ENCODE results near the gene RIPK4.

Gene RIPK4

DNA sequence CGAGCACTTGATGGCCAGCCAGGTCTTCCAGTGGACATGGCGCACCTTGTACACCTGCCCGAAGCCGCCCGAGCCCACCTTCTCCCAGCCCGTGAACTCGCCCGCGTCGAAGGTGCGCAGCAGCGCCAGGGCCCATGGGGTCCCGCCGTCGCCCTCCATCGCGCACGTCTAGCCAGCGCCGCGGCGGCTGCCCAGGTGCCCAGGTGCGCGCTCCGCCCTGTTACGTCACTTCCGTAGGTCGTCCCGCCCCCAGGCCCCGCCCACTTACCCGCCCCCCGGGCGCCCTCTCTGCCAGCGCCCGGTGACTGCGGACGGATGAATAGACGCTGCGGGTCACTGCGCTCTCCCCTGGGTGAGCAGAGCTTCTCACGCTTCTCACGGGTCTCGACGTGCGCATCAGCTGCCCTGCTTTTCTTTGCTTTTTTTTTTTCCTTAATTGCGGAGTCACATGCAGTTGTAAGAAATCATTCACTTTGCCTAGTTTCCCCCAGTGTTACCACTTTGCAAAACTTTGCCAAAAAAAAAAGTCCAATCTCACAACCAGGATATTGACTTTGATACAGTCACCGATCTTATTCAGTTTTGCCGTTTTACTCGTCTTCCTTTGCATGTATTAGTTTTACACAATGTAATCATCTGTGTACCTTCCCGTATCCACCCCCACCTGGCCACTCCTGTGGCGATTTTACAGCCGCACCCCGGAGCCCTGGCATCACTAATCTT lies at the start of gene RIPK4:
RIPK4 (minus strand) TSS at position 170 of the 723 bp plus-strand sequence; CDS start at position 159, 11 bp downstream.
- no peak for DNase-seq

DNA sequence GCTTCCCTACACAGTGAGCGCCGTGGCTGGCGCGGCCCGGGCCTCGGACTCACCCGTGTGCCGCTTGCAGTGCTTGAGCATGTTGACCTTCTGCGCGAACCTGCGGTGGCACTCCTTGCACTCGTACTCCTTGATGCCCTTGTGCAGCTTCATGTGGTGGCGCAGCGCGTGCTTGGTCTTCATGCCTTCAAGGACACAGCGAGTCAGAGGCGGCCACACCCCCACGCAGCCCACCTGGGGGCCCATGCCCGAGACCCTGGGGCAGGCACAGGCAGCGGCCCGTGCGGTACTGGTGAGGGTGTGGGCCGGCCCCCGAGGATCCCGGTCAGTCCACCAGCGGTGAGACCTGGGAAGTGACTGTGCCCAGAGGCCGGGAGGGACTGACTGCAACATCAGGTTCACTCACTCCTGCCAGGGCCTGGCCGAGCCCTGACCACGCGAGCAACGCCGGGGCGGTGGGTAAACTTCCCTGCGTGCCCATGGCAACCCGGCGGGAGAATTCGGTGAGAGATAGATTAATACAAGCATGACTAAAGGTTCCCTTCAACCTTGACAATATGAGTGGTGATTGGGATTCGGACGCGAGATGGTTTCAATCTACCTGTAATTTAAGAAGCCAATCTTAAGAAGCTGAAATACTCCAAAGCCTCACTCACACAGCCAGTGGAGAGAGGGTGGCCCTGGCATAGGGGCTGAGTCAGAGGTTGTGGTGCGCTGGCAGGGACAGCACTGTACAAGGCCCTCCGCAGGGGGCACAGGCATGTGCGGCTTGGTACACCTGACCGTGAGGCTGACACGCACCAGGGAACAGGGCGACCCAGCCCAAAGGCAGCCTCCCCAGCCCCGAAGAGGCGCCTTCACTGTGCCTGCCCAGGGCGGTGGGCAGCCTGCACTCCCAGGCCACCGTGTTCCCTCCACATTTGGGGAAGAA lies 49.1 kb upstream of the RIPK4 start:
- no peak for DNase-seq

DNA sequence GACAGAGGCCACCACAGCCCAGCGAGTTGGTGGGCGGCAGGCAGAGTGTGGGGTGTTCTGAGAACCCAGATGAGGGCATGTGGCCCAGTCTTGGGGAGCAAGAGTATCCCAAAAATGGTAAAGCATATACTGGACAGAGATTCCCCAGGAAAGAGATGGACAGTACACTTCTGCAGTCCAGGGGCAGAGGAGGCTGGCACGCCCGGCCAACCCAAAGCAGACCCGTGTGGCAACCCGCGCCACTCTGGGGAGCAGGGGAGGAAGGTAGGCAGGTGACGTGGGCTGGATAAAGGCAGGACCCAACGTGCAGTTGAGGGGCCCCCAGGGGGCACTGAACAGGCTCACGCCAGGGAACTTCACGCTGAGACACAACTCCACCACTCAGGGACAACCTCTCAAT lies 46.4 kb upstream of the RIPK4 start:
- no peak for DNase-seq

DNA sequence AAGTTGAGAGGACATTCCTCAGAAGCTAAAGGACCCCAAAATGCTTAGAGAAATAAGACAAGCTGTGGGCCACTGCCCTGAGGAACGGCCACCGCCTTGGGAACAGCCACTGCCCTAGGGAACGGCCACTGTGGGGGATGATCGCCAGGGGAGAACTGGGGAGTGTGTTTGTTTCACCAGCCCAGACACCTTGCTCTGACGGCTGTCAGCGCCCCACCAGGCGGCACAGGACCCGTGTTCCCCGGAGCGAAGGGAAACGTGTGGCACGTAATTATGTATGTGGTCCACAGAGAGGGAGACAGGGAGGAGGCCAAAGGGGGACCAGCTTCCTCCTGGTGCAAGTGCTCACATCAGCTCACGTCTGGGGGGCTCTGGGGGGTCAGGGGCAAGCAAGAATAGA lies 45.8 kb upstream of the RIPK4 start:
- DNase-seq, result no peak

DNA sequence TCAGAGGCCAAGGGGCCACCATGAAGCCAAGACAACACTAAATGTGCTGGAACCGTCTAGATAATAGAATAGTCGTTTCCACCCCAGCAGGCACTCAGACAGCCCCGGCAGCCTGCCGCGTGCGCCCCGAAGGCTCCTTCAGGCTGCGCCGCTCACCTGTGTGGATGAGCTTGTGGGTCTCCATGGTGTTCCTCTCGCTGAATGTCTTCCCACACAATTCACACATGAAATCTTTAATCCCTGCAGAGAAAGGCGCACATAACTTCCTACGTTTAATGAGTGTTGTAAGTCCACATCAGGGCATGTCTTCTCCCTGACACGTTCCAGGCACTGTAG lies 43.7 kb upstream of the RIPK4 start:
- no peak for DNase-seq

DNA sequence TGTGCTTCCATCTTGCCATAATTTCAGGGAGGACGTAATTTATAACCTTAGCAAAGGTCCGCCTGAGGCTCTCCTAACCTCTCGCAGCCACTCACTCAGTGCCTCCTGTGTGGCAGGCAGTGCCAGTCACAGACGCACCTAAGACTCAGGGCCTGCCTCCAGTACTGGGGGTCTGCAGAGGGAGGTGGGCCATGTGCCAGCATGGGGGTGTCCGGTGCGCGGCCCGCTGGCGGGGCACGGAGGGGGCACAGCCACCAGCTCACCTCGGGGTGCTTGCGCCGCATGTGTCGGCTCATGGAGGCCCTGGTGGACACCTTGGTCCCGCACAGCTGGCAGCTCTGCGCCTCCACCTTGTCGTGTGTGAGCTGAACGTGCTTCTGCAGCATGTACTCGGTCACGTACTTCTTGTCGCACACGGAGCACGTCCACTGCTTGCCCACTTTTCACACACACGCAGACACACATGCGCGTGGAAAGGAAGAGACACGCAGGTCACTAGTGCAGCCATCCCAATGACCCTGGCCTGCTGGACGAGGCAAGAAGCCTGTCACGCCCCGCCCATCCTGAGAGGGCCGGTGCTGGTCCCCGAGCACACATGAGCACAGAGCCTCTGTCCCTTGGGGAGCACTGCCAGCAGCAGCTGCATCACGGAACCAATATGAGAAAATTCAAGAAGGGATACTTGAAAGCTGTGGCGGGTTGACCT lies 43.2 kb upstream of the RIPK4 start:
- DNase-seq, result no peak

DNA sequence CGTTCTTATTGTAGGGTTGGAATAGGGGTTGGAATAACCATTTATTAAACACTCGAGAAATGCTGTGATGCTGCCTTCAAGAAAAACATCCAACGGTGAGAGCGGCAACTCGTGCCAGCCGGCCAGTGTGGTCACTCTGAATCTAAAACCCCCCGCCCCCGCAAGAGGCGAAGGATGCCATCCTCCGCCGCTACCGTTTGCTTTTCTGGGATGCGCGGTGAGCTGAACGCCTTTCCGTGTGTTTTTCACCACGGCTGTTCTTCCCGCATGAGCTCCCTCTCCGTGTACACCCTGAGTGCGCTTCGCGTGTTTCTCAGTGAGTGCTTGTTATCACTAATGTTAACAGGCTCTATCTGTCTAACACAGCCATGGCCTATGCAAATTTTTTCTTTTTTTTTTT lies 42.0 kb upstream of the RIPK4 start:
- no peak for DNase-seq

DNA sequence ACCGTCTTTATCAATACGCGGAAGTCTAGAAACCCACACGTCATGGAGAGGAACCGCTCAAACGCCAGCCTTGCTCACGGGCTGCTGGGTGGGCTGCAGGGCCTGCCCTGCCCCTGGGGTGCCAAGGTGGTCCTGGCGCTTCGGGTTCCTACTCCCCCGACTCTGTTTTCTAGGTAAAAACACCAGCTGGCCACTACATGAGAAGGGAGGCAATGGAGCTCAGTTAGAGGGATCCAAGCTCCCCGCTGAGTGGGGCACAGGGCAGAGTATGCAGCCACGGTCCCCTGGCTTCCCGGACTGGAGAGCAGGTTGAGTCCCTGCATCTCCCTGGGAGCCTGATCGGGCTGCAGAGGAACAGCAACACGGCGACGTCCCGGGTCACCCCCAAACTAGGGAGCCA lies 41.2 kb upstream of the RIPK4 start:
- DNase-seq, result no peak

DNA sequence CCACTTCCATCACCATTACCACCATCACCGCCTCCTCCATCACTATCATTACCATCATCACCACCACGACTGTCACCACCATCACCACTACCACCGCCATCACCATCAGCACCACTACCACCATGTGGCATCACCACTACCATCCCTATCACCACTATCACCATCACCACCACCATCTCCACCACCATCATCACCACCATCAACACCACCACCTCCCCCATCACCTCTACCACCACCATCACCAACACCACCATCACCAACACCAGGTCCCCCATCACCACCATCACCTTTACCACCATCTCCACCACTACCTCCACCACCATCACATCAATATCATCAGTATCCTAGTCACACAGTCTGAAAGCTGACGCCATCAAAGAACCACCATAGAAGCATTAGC lies 39.9 kb upstream of the RIPK4 start:
- no peak for DNase-seq

DNA sequence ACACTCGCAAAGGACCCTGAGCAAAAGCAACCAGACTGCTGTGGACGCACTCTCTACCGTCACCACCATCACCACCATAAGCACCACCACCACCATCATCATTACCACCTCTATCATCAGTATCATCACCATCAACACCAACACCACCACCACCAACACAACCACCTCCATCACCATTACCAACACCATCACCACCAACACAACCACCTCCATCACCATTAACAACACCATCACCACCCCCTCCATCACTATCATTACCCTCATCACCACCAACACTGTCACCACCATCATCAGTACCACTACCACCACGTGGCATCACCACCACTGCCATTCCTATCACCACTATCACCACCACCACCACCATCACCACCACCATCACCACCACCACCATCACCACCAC lies 38.8 kb upstream of the RIPK4 start:
- no peak for DNase-seq

DNA sequence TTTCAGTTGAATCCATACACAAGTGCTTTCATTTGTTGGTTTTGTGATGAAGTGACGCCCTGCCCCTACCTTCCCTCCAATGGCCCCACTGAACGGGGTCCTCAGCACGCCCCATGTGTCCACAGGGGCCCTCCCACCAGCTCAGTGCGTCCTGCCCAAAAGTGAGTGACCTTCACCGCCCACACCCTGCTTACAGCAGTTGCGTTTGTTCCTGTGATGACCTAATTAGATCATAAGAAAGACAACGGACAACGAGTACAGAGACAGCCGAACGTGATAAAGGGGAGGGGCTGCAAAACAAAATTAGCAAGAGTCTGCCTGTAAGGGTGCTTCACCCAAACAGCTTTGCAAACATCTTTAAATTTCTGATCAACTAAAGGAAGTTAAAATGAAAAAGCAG lies 38.2 kb upstream of the RIPK4 start:
- no peak for DNase-seq

DNA sequence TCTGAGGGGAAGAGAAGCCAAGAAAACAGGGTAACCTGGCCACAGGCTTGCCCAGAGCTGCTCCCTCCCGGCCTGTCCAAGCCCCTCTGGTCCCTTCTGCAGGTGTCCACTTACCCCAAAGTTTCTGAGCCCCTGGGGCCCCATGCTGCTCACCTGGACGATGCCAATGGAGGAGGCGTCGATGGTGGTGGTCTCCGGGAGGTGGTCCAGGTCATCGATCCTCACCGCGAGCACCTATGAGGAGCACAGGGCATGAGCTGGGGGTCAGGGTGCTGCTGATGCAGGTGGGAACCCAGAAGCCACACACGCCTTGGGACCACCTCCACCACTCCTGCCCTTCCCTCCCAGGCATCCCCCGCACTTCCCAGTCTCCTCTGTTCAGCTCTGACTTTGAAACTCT lies 37.5 kb upstream of the RIPK4 start:
- DNase-seq, result no peak

DNA sequence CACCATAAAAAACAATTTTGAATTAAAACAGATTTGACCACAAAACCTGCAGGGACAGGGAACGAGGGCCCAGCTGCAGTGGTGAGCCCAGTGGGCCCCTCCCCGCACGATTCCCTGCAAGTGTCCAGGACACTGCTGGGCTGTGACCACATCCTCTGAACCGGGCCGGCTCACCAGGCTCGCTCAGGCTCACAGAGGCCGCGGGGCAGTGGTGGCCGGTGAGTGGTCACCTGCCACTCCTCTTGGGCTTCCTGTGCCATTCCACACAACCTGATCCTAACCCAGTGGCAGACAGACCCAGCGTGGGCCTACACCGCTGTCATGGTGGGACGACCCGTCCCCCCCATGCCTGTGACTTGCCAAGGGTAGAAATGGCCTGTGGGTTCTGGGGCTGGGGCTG lies 36.5 kb upstream of the RIPK4 start:
- no peak for DNase-seq

DNA sequence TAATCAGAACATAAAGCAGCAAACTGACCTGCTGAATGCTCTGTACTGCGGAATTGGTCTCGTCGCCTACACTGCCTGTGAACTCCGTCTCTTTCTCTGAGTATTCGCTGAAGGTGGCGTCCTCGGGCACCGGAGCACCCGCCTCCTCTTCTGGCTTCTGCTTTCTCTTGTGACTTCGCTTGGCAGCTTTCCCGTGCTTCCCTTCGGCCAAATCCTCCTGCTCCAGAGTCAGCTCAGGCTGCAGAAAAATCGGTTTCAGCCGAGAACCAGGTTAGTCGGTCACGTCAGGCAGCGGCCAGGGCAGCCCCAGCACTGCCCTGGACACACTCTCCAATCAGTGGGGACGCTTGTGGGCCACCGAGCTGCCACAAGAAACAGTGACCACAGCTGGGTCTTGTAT lies 35.8 kb upstream of the RIPK4 start:
- DNase-seq, result no peak

DNA sequence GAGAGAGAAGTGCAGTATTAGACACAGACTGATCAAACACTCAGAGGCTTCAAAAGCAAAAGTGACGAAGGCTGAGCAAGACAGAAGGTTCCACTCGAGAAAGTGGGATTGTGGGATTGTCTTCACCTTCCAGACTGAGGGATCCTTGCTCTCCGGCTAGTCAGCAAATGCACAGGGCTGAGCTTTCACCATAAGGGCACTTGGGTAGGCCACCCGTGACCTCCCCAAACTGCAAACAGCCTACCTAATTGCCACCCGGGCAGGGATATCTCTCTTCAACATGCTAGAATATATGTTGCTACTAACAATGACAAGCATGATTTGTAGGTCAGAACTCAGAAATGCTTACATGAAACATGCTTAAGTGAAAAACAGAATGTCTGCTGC lies 35.3 kb upstream of the RIPK4 start:
- DNase-seq, result no peak

DNA sequence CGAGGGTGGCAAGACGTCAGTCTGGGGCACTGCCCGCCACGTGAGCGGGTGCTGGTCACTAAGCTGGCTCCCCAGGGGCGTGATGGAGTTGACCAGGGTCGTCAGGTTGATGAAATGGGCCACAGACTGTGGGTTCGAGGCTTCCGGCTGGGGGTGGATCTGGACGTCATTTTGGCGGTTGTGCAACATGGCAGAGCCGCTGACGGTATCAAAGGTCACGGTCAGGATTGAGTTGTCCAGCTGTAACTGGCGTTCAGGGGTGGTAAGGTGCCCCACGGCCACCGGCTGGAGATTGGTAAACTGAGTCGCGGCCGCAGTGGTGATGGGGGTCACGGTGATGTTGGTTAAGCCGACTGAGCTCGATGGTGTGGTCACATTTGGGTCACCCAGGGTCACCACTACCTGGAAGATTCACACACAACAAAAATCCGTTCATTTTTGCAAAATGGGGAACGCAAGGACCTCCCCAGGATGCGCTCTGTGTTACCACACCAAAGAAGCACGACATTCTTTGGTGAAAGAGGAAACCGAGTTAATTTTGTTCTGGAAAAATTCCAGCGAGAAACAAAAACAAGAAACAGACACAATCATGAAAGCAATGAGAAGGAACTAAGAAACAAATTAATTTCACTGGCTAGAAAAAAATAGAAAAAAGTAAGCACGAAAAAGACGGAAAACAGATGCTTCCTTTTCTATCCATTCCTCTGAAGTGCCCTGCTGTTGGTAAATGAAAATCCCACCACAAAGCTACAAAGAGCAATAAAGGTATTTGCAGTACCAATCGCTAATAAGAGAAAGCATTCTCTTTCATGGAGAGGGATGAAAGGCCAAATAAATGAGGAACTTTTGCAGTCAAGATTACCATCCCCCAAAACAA lies 34.7 kb upstream of the RIPK4 start:
- DNase-seq, result no peak

DNA sequence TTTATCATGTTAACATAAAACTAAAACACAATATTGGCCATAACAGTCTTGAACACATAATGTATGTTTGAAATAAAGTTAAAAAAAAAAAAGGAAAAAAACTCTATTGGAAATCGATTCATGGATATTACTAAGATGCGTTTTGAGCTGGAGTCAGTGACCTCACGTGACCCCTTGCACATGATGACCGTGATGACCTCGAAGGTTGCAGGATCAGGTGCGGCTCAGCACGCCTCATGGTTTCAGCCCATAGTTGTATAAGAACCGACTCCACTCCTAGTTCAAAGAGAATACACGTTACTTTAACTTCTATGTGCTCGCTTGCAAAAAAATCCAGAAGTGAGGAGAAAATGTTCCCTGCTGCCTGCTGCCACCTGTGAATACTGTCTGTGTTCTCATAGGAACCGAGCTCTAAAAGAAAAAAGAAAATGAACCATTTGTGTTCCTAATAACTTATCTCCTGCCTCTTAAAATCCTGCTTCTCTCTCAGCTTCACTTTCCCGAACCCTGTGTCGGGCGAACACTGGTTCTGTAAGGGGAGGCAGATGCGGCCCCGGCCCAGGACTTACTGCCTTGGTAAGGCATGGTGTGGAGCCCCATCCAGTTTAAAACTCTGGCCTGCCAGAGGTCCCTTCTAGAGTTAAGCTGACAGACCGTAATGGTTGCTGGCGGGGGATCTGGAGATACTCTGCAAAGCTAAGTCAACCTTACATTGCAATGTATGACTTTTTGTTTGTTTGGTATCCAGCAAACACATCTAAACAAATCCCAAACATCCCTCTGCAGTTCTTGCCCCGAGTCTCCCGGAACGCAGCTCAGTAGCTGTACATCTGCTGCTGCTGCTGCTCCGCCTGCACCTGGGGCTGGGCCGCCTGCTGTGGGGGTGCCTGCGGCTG lies 33.8 kb upstream of the RIPK4 start:
- no peak for DNase-seq

DNA sequence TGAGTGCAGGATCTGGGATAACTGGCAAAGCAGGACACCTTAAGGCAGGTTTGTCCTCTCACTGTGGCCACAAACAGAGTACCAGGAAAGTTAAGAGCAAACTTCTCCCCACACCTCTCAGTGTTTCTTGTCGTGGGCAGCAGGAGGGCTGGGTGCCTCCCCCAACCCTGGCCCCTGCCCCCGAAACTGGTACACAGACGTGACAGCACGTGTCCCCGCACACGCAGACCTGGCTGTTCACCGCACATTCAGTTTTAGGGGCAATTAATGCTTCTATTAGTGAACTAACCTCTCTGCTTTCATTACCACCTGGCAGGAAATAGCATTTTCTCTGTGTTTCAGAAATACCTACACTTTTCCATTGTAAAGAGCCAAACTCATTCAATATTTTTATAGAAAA lies 32.9 kb upstream of the RIPK4 start:
- no peak for DNase-seq

DNA sequence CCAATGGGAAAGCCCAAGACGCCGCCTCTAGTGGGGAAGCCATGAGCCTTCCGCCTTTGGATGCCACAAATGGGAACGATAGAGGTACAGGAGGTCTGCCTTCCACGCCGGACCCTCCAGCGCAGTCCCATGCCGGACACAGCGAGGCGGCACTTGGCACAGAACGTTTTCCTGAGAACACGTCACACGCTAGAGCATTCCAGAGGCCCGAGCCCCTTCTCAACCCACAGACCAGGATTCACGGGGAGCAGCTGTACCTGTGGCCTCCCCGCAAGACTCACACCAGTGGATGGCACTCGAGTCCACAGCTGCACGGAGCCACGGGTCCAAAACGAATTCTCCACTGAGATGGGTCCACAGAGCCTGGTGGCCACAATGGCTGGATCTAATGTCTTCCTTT lies 31.5 kb upstream of the RIPK4 start:
- no peak for DNase-seq

DNA sequence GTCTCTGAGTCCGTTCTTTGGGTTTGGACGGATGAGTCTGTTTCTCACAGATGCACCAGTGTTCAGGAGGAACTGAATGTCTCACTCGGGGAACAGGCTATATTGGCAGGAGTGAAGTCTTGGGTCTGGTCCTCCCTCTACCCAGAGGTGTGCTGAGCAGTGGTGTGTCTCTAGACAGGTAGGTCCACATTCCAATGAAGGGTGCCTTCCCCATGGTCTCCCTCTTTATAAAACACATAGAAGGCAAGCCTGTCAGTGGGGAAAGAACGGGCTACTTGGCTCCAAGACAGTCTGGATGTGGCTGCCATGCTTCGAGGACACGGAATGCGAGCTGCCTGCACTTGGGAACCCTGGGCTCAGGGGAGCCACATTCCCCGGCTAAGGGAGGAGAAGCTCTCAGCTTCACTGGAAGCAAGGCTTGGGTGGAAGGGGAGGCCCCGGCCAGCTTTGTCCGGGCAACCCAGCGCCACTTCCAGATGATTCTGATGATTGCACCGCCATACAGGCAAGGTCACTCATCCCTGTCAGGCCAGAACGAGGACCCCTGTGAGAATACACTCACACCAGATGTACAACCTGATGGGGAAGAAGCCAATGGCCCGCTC lies 29.7 kb upstream of the RIPK4 start:
- DNase-seq, result no peak

DNA sequence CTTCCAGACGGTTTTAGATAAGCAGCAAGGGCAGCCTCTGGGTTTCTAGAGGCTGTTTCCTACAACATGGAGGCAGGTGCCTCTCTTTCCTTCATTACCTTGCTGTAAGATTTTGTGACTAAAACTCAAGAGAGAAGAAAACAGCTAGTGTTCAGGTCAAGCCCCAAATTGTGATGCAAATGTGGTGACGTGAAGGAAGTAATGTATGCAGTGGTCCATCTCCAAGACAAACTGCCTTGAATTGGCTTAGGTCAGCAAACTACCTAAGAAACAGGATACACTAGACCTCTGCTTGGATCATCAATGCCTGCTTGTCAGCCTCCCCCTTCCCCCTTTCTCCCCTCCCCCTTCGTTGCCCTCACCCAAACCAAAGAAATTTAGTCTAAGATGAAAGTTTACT lies 28.9 kb upstream of the RIPK4 start:
- no peak for DNase-seq

All from amniotic stem cell (primary cell).